ENCODE results near the gene COG1.
"Not testable (repeated sequence)": the region's sequence is repeated elsewhere in the genome, so short reads cannot be mapped to it uniquely, and the experiment has no call there.

The COG1 gene, protein sequence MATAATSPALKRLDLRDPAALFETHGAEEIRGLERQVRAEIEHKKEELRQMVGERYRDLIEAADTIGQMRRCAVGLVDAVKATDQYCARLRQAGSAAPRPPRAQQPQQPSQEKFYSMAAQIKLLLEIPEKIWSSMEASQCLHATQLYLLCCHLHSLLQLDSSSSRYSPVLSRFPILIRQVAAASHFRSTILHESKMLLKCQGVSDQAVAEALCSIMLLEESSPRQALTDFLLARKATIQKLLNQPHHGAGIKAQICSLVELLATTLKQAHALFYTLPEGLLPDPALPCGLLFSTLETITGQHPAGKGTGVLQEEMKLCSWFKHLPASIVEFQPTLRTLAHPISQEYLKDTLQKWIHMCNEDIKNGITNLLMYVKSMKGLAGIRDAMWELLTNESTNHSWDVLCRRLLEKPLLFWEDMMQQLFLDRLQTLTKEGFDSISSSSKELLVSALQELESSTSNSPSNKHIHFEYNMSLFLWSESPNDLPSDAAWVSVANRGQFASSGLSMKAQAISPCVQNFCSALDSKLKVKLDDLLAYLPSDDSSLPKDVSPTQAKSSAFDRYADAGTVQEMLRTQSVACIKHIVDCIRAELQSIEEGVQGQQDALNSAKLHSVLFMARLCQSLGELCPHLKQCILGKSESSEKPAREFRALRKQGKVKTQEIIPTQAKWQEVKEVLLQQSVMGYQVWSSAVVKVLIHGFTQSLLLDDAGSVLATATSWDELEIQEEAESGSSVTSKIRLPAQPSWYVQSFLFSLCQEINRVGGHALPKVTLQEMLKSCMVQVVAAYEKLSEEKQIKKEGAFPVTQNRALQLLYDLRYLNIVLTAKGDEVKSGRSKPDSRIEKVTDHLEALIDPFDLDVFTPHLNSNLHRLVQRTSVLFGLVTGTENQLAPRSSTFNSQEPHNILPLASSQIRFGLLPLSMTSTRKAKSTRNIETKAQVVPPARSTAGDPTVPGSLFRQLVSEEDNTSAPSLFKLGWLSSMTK

DNA sequence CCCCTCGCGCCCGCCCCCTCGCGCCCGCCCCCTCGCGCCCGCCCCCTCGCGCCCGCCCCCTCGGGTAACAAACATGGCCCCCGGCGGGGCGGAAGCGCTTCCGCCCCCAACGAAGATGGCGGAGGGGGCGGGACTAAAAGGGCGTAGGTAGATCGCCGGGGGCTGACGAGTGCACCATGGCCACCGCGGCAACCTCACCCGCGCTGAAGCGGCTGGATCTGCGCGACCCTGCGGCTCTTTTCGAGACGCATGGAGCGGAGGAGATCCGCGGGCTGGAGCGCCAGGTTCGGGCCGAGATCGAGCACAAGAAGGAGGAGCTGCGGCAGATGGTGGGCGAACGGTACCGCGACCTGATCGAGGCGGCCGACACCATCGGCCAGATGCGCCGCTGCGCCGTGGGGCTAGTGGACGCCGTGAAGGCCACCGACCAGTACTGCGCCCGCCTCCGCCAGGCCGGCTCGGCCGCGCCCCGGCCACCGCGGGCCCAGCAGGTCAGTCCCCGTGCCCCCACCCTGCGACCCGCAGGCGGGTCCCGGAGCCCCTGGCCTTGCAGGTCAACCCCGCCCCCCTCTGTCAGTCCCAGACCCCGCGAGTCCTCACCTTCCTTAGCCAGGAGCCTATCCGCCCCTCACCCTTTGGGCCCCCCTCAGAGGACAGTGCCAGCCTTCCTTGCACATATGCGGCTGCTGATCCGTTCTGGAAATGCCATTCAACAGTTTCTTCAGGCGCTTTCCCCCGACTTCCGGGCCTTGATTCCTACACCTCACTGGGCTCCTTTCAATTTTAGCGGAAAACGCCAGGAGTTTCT, at the start of gene COG1:
Gene COG1 (plus strand): TSS at position 162 of the 808 bp plus-strand sequence. CDS start 15 bp downstream, at position 177.
- H3K27ac ChIP-seq: peak within 1 kb of the TSS; percentile 99
- TF ChIP-seq CTCF (IDR thresholded peaks at IDR 0.05) (no peak), ZFX (IDR thresholded peaks at IDR 0.05; ENCODE audit: borderline replicate concordance) (no peak)

- H3K27ac ChIP-seq: not testable (repeated sequence)
Observed at GRCh38 chr17:73144209-73144608, 48.6 kb upstream of the COG1 start.

GRCh38 chr17:73145641-73146040, 47.2 kb upstream of the COG1 start:
- H3K27ac ChIP-seq: no peak overlapping the region
- TF ChIP-seq CTCF (IDR thresholded peaks at IDR 0.05): no peak
- no peak for TF ChIP-seq ZFX (IDR thresholded peaks at IDR 0.05; ENCODE audit: borderline replicate concordance)

GRCh38 chr17:73147791-73148190, 45.1 kb upstream of the COG1 start:
- not testable (repeated sequence) for H3K27ac ChIP-seq

- no peak overlapping the region for H3K27ac ChIP-seq
- TF ChIP-seq CTCF (IDR thresholded peaks at IDR 0.05) (no peak), ZFX (IDR thresholded peaks at IDR 0.05; ENCODE audit: borderline replicate concordance) (no peak)
Observed at GRCh38 chr17:73148540-73149334, 44.1 kb upstream of the COG1 start.

DNA sequence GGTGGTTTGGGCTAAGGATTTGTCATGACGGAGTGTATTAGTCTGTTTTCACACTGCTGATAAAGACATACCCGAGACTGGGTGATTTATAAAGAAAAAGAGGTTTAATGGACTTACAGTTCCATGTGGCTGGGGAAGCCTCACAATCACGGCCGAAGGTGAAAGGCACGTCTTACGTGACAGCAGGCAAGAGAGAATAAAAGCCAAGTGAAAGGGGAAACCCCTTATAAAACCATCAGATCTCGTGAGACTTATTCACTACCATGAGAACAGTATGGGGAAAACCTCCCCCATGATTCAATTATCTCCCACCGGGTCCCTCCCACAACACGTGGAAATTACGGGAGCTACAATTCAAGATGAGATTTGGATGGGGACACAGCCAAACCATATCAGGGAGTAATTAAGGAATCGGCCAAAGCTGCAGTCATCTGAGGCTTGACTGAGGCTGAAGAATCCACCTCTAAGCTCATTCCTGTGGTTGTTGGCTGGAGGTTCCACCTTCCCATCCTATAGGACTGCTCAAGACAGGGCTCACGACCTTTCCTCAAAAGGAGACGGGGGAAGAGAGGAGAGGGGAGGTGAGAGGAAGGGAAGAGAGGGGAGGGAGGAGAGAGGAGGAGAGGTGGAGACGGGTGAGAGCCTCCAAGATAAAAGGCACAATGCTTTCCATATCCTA, 42.1 kb upstream of the COG1 start:
- not testable (repeated sequence) for H3K27ac ChIP-seq

DNA sequence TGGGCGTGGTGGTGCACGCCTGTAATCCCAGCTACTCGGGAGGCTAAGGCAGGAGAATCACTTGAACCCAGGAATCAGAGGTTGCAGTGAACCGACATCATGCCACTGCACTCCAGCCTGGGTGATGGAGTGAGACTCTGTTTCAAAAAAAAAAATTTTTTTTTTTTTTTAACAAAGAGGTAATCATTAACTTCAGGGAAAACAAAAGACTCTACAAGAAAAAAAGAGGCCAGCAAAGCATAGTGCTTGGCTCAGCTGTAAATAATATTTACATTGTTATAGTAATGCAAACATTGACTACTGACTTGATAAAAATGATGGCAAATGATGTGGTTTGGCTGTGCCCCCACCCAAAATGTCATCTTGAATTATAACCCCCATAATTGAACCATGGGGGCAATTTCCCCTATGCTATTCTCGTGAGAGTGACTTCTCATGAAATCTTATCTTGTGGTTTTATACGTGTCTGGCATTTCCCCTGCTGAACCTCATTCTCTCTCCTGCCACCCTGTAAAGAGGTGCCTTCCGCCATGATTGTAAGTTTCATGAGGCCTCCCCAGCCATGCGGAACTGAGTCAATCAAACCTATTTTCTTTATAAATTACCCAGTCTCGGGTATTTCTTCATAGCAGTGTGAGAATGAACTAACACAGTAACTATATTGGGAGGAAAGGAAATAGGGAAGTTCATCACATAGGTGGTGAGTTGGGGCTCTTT, 40.8 kb upstream of the COG1 start:
- H3K27ac ChIP-seq: peak overlapping the region; percentile 41
- TF ChIP-seq CTCF (IDR thresholded peaks at IDR 0.05) (no peak), ZFX (IDR thresholded peaks at IDR 0.05; ENCODE audit: borderline replicate concordance) (no peak)

Data from 22Rv1 (cell line).